ENCODE results near the gene PTTG2.

- no peak for TF ChIP-seq CTCF (conservative IDR thresholded peaks at IDR 0.05; ENCODE audit: low read length)
- no peak for TF ChIP-seq EZH2phosphoT487 (IDR thresholded peaks at IDR 0.05; ENCODE audit: borderline replicate concordance)
Measured at GRCh38 chr4:38001927-38002326, 41.7 kb downstream of the PTTG2 start.

Measured in Loucy (cell line).